ENCODE data around the gene TAF1B.

TAF1B gene

GRCh38 chr2:9944330-9944758 is 101.1 kb downstream of the TAF1B start:
- DNase-seq: no peak

DNA sequence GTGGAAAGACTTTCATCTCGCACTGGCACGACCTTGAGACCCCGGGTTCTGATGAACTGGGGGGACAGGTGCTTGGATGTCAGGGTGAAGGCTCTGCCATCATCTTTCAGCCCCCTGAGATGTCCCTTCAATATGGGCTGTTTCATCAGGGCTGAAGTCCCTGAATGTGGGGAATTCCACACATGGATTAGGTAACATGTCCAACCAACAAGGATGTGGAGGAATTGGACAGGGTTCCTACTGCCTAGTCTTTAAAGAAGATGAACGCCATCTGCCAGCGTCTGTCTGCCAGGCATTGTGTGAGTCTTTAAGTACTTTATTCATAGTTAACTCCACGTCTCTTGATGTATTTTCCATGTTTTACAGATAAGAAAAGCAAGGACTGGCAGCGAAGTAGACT is 102.3 kb downstream of the TAF1B start:
- DNase-seq: no peak

GRCh38 chr2:9946076-9946475 is 102.8 kb downstream of the TAF1B start:
- no peak for DNase-seq

GRCh38 chr2:9946818-9947217 is 103.5 kb downstream of the TAF1B start:
- no peak for DNase-seq

DNA sequence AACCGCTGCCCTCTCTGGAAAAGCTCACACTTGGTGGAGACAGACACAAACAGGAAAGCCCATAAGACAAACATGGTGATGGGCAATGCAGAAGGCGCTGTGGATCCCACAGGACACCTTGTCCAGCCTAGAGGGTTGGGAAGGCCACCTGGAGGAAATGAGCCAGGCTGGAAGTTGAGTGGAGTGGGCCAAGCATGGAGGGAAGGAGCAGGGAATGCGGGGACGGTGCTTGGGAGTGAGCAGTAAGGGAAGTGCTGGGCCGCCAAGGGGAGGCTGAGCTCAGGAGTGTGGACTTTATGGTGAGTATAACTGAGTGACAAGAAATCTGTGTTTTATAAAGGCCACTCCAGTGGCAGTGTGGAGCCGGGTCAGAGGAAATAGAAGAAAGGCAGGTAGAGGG is 105.4 kb downstream of the TAF1B start:
- DNase-seq: no peak

- no peak for DNase-seq
Measured at GRCh38 chr2:9949239-9949991, 106.1 kb downstream of the TAF1B start.

DNA sequence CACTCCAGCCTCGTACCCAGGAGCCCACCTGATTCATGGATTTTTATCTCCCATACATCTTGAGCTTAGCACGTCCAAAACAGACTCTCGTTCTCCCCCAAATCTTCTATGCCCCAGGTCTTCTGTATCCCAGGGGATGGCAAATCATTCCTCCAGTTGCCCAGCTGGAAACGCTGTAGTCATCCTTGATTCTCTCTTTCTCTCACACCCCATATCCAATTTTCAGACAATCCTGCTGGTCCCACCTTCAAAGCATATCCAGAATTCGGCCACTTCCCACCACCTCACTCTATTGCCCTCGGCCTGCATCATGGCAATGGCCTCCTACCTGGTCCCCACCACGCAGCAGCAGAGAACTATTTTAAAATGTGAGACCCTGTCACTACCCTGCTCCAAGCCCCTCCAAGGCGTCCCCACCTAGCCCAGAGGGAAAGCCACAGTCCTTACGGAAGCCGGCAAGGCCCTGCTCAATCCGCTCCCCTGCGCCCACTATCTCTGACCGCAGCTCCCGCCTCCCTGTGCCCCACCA is 106.8 kb downstream of the TAF1B start:
- DNase-seq: no peak

- DNase-seq: peak; percentile 48 to 79 (median 65)
Measured at GRCh38 chr2:9950521-9951271, 107.4 kb downstream of the TAF1B start.

DNA sequence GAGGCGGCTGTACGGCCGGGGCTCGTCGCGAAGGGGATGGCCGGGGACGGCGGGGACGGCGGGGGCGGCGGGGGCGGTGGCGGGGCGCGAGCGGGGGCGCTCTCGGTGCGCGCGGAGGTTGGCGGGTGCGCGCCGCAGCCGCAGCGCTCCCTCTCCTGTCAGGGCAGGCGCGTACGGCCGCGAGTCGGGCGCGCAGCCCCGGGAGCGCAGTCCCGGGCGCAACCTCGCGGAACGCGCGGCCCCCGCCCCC is 107.9 kb downstream of the TAF1B start:
- no peak for DNase-seq

- DNase-seq: peak; percentile 95 to 98 (median 97)
Measured at GRCh38 chr2:9951522-9952285, 108.4 kb downstream of the TAF1B start, which contains the start of gene GRHL1. TSS of gene GRHL1 (plus strand) at chr2:9951693. CDS start at chr2:9951834, 141 bp downstream.

DNA sequence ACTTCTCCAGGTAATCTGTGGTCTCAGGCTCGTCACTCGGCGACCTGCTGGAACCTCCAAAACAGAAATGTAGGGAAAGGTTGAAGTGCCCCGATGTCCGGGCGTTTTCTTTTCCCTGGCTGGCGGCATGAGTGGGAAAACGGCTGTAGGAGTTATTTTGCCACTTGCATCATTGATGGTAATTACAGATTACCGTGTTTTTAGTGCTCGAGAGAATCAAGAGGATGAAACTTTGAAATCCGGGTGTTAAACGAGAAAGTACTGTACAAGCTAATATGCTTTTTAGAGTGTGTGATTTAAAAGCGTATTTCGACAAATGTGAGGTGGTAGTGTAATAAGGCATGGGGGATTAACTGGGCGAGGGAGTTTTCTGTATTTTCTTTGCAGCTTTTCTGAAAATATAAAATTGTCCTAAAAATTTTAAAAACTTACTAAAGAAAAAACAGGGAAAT is 109.0 kb downstream of the TAF1B start:
- DNase-seq: no peak

DNA sequence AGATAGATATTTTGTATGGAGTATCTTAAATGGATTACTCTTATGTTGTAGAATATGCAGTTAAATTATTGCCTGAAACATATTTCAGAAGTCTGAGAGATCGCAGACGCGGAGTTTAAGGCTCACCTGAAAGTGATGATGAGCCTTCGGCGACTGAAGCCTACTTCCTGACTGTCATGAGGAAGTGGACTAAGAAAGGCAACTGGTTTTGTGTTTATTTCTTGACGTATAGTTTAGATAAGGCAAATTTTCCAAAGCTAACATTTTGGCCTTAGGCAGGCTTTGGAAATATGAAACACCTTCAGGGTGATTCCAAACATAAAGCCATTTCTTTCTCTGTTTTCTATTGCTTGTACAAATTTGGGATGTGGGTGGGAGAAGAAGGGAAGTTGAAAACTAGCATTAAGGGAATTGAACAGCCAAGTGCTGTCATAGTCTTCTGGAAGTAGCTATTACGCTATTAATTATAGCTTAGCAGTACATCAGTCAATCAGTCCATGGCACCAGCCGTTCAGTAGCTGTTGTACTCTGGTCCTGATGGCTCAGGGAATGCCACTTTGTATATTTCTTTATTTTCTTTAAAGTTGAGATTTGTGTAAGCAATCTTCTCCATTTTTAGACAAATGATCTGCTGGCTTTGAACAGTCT is 109.7 kb downstream of the TAF1B start:
- peak in 1 of 4 experiments; percentile 16 for DNase-seq

DNA sequence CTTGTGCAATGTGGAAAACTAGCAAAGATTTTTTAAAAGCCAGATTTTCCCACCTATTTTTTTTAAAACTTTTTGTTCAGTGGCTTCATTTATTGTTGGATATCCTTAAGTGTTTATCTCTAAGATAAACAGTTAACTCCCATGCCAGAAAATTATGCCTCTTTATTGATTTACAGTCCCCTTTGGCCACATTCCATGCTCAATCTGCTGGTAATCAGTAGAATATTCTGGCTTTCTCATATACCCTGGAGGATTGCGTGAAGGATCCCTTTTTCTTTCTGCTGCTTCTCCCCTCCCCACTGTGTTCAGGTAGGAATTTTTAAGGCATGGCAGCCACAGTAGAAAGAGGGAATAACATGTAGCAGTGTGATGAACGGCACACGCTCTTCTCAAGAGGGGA is 110.9 kb downstream of the TAF1B start:
- DNase-seq: no peak

GRCh38 chr2:9958057-9958456 is 114.8 kb downstream of the TAF1B start:
- no peak for DNase-seq

DNA sequence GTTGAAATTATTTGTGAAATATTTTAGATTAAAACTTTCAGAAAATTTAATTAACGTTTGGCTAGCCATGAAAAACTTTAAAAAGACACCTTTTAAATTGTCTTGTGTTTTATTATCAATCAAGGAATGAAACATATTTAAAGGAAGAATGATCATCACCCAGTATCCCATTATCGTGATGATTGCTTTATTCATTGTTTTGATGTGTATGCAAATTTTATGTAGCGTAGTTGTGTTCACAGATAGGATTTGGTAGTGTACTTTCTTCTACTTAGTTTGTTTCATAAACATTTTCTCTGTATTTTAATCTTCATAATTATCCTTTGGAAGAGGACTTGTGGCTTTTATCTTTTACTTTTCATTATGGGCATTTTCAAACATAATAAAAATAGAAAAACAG is 116.0 kb downstream of the TAF1B start:
- no peak for DNase-seq

DNA sequence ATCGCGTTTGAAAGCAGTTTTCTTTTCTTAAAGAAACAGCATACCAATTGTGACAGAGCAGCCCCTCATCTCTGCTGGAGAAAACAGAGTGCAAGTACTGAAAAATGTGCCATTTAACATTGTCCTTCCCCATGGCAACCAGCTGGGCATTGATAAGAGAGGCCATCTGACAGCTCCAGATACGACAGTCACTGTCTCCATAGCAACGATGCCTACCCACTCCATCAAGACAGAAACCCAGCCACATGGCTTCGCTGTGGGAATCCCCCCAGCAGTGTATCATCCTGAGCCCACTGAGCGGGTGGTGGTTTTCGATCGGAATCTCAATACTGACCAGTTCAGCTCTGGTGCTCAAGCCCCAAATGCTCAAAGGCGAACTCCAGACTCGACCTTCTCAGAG is 117.7 kb downstream of the TAF1B start:
- no peak for DNase-seq

DNA sequence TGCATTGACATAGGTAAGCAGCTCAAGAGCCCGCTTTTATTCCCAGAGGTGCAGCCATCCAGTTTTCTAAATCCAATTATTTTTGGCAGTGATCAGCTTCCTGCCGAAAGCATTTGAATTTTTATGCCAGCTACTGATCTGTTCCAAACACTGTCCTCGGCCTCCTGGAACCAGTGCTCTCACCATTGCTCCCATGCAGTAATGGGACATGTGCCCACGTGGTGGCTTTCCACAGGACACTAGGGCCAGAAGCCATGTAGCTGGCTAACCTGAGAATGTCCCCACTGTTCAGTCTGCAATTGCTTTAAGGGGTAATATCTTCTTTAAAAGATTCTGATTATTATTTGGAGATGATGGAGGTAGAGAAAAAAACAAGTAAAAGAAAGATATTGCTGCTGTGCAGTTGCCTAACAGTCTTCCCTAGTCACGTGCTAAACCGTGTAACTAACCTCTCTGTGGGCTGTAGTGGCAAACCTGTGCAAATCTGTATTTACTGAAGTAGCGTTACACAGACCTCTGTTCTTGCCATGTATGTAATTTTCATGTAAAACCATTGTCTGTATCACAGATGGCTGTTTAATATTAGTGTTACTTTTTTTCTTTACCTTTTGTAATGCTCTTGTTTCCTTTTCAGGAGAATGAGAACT is 121.2 kb downstream of the TAF1B start:
- no peak for DNase-seq

- no peak for DNase-seq
Measured at GRCh38 chr2:9965119-9965822, 122.0 kb downstream of the TAF1B start.

- DNase-seq: no peak
Measured at GRCh38 chr2:9966491-9967022, 123.3 kb downstream of the TAF1B start.

DNA sequence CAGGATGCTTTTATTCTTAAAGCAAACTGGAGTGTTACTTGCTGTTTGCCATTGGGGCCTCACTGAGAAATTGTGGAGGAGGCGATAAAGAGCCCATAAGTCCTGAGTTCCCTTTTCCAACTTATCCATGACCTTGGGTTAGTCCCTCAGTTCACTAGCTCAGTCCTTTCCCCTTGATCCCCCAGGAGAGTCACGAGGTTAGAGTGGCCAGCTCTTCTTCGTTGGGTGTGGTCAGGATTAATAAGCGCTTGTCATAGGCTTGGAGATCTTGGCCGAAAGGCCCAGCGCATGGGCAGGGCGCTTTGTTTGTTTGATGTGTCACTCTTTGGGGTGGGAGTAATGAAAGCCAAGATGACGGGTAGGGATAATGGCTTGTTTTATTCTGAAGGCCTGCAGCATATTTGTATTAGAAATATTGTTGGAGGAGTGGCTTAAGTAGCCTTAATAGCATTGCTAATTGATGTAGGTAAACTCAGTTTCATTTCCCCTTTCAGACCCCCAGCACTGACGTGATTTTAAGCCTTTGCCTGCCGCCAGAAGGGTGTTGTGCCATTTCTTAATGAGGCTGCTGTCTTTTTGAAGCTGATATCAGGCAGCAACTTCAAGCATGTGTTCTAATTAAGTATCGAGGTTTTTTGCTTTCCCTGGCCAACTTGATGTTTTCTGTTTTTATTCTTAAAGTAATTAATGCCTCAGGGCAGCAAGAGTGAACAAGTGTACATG is 123.9 kb downstream of the TAF1B start:
- DNase-seq: no peak

Measured in suppressor macrophage (primary cell).